Bone marrow (tissue), 2 donors: ENCODE results near the gene SLC25A23.
A peak's percentile ranks its signal among the peaks of the same experiment; 100 is the strongest.

Source experiments
- DNase-seq, 2 donors: peaks; one replicate each; lab custom pipeline; 2025; lab: John Stamatoyannopoulos, UW

SLC25A23 gene

GRCh38 chr19:6424939-6425731 is 34.5 kb downstream of the SLC25A23 start:
- peak; percentile 97 to 100 for DNase-seq

- peak in 1 of 2 donors; percentile 97 for DNase-seq
Observed at GRCh38 chr19:6424195-6424938, 35.2 kb downstream of the SLC25A23 start, which contains the start of gene KHSRP. TSS of gene KHSRP (minus strand) at chr19:6424811. CDS start at chr19:6424701, 110 bp downstream.

- DNase-seq, result no peak
Observed at GRCh38 chr19:6423499-6424194, 35.9 kb downstream of the SLC25A23 start.

- DNase-seq, result no peak
Observed at GRCh38 chr19:6421075-6422014, 38.2 kb downstream of the SLC25A23 start.

- DNase-seq, result no peak
Observed at GRCh38 chr19:6418562-6418932, 41.0 kb downstream of the SLC25A23 start.

DNA sequence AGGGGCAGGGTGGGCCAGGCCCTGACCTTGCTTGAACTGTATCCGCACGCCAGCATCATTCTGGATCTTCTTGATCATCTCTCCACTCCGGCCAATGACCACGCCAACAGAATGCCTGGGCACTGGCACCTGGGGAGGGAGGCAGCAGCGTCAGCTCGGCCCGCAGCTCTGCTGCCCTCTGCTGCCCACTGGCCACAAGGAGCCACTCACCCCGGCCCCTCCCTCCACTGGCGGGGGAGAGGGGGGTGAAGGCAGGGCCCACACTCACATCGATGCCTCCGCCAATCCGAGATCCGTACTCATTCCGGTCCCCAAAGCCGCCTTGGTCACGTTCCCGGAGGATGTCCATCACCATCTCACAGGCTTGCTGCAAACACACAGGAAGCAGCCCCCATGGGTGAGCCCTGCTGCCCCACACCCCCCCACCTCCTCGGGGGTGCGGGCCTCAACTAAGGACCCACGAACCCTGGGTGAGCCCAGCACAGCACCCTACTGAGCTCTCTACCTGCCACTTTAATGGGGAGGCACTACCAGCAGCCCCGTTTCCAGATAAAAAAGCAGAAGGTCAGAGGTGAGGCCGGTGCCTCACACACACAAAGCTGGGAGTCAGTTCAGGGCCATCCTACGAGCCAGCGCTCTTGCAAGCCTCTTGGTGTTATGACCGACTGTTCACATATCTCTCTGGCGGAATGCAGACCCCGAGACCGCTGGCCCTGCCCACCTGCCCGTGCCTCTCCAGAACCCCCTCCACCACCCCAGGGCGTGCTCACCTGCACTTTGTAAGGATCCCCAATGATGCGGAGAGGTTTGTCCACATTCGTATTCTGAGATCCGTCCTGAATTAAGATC is 41.7 kb downstream of the SLC25A23 start:
- DNase-seq, result no peak

GRCh38 chr19:6416658-6417405 is 42.8 kb downstream of the SLC25A23 start:
- DNase-seq, result no peak

- no peak for DNase-seq
Observed at GRCh38 chr19:6415591-6416190, 43.9 kb downstream of the SLC25A23 start.

- no peak for DNase-seq
Observed at GRCh38 chr19:6414793-6415590, 44.6 kb downstream of the SLC25A23 start.

DNA sequence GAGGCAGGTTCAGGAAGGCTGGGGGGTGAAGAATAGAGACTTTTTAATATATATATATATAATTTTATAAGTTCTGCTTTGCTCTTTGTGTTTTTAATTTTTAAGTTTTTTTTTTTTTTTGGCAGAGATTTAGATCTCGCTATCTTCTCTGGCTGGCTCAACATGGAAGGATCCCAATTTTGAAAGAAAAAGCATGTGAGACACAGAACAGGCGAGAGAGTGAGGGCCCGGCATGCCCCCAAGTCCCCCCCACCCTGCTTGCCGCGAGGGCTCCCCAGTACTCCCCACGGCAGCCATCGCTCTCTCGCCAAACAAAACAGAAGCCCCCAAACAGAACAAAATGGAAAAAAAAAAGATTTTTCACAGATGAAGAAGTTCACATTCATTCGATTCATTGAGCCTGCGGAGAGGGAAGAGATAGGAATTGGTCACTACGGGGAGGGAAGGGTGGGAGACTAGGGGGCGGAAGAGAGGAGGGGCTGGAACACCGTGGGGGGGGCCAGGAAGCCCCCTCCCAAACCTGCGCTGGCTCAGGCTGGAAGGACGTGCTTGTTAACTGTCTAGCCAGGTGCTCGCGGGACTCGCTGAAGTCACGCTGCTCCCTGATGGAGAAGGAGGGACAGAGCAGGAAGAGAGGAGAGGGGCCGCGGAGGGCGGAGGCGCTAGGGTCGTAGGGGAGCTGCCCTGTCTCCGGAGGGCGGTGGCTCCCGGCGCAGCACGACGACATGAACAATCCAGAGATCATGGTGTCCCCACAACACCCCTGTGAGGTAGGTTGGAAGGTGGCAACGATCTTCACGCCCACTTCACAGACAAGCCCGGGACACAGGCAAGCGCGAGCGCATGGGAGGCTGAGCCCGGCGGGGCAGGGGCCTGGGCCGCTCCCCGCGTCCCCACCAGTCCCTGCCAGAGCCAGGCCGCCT is 45.6 kb downstream of the SLC25A23 start:
- DNase-seq, result no peak

GRCh38 chr19:6413291-6413690 is 46.3 kb downstream of the SLC25A23 start:
- DNase-seq, result no peak

DNA sequence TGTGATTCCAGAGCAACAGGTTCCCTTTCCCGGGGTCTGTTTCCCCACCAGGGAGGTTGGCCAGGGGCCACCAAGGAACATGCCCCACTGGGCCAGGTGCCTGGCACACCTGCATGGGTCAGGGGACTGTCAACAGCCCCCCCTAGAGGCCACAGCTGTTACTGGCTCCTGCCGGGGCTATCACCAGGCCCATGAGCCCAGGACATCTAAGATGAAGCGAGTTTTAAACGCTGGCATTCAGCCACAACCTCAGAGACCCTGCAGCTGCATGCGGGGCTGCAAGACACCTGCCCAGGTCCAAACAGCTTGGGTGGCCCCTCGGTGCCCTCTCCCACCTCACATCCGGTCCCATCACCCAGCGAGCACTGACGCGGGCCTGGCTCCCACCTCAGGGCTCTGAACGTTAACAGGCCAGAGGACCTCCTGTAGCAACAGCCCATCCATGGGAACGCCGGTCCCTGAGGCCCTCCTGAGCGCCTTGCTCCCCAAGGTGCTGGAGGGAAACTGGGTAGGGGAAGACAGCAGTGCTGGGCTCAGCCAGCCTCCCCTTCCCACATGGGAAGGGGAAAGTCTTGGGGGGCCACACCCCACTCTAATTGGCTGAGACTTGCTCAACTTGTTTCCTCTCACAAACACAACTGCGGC is 47.0 kb downstream of the SLC25A23 start:
- DNase-seq, result no peak

DNA sequence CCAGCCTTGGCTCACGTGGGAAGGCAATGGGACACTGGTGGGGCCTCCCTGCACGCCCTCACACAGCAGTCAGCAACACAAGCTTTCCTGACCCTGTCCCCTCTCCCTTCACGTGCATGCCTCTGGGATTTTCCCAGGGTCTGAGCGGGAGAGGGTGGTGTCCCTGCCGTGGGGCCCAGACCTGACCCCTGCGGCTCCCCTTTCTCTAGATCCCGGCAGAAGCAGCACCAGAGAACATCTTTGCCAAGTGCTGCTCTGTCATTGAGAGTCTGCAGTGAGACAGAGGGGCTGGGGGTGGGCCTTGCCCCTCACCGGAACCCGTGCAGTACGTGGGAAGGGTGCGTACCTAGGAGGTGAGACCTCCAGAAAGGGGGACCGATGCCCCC is 47.5 kb downstream of the SLC25A23 start:
- no peak for DNase-seq

DNA sequence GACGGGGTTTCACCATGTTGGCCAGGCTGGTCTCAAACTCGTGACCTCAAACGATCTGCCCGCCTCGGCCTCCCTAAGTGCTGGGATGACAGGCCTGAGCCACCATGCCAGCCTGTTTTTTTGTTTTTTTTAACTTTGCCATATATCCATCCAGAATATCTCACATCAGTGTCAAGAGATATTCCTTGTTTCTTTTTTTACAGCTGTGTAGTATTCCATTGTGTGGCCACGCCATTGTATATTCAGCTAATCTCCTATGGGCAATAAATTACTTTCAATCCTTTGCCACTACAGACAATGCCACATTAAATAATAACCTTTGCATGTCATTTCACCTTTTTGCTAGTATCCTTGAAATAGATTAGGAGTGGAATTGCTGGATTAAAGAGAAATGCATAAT is 50.2 kb downstream of the SLC25A23 start:
- no peak for DNase-seq

- DNase-seq, result no peak
Observed at GRCh38 chr19:6406401-6406800, 53.2 kb downstream of the SLC25A23 start.

- no peak for DNase-seq
Observed at GRCh38 chr19:6402837-6403608, 56.6 kb downstream of the SLC25A23 start.
